GM21528 (cell line): ENCODE results near the gene SRP54.
"Not testable (repeated sequence)": the region's sequence is repeated elsewhere in the genome, so short reads cannot be mapped to it uniquely, and the experiment has no call there.

Experiments used
- ATAC-seq: cut with Tn5 transposase; IDR thresholded peaks from one replicate; pipeline ENCODE4 v1.9.1; 2021; ENCODE audit warnings: mild to moderate bottlenecking, moderate library complexity; ENCODE audit not compliant: unreplicated experiment, low FRiP score

Gene SRP54

GRCh38 chr14:34983148-34983760, 462 bp downstream of the SRP54 start:
- ATAC-seq, result peak; percentile 15

GRCh38 chr14:34983786-34984185, 994 bp downstream of the SRP54 start:
- ATAC-seq, result no peak

GRCh38 chr14:34985740-34986139, 2.9 kb downstream of the SRP54 start:
- ATAC-seq, result no peak

- no peak for ATAC-seq
These were observed 4.4 kb downstream of the SRP54 start for GRCh38 chr14:34987180-34987579.

- no peak for ATAC-seq
These were observed 7.0 kb downstream of the SRP54 start for GRCh38 chr14:34989762-34990161.

- no peak for ATAC-seq
These were observed 10.6 kb downstream of the SRP54 start for GRCh38 chr14:34993426-34993825.

GRCh38 chr14:34994668-34995067, 11.9 kb downstream of the SRP54 start:
- ATAC-seq, result no peak

GRCh38 chr14:34997762-34998161, 15.0 kb downstream of the SRP54 start:
- ATAC-seq, result no peak

GRCh38 chr14:34999500-34999899, 16.7 kb downstream of the SRP54 start:
- ATAC-seq, result no peak

- ATAC-seq, result no peak
These were observed 18.8 kb downstream of the SRP54 start for GRCh38 chr14:35001621-35002020.

- ATAC-seq, result no peak
These were observed 22.0 kb downstream of the SRP54 start for GRCh38 chr14:35004839-35005238.

- ATAC-seq, result no peak
These were observed 33.8 kb downstream of the SRP54 start for GRCh38 chr14:35016568-35016967.

- no peak for ATAC-seq
These were observed 37.9 kb downstream of the SRP54 start for GRCh38 chr14:35020713-35021112.

GRCh38 chr14:35028435-35028834, 45.6 kb downstream of the SRP54 start:
- ATAC-seq, result no peak

GRCh38 chr14:35032562-35032961, 49.8 kb downstream of the SRP54 start:
- no peak for ATAC-seq

- no peak for ATAC-seq
These were observed 51.6 kb downstream of the SRP54 start for GRCh38 chr14:35034440-35034833.

GRCh38 chr14:35034944-35035554, 52.3 kb downstream of the SRP54 start:
- ATAC-seq, result not testable (repeated sequence)

- ATAC-seq, result not testable (repeated sequence)
These were observed 55.5 kb downstream of the SRP54 start for GRCh38 chr14:35038312-35038711.

GRCh38 chr14:35042632-35043031, 59.8 kb downstream of the SRP54 start:
- no peak for ATAC-seq

- ATAC-seq, result no peak
These were observed 60.3 kb downstream of the SRP54 start for GRCh38 chr14:35043046-35043445.

GRCh38 chr14:35044939-35045797, 62.4 kb downstream of the SRP54 start:
- no peak for ATAC-seq

- ATAC-seq, result no peak
These were observed 62.9 kb downstream of the SRP54 start for GRCh38 chr14:35045798-35046047.
